Spleen (tissue), 11 donors: Measurements from ENCODE around the gene ARMC10. TPM values are rescaled to one million over a fixed set of nuclear protein-coding genes. Genes with fewer than 3 reads are reported as not detected.
A peak's percentile ranks its signal among the peaks of the same experiment; 100 is the strongest.
"Not testable (repeated sequence)": the region's sequence is repeated elsewhere in the genome, so short reads cannot be mapped to it uniquely, and the experiment has no call there.

Experiments
- DNase-seq: peaks from one replicate; pipeline ENCODE4 v3.0.0-alpha.2; 2020
- H3K27ac ChIP-seq, 8 donors: fragments of 200-600 bp; sonication (generic) in 7 of 8; 1 replicate in 4 of 8; 2 replicates in 4 of 8; pipeline versions ENCODE4 v1.5.0 to v1.8.0; 2016 to 2021; ENCODE audit warnings: inconsistent platforms in 4 of 8, mild to moderate bottlenecking in 4 of 8, moderate library complexity in 1 of 8
- H3K27me3 ChIP-seq, 7 donors: fragments of 200-600 bp; sonication (generic) in 6 of 7; replicated peaks in 1 of 7; 1 replicate in 4 of 7; 2 replicates in 3 of 7; pipeline versions ENCODE4 v1.5.0 to v1.8.0; 2016 to 2021; ENCODE audit warnings: inconsistent platforms in 3 of 7, mild to moderate bottlenecking in 1 of 7
- H3K36me3 ChIP-seq, 6 donors: fragments of 200-600 bp; sonication (generic) in 5 of 6; 1 replicate in 4 of 6; 2 replicates in 2 of 6; pipeline versions ENCODE4 v1.5.0 to v1.8.0; 2016 to 2021; ENCODE audit warnings: inconsistent platforms in 2 of 6
- H3K4me1 ChIP-seq, 6 donors: fragments of 200-600 bp; sonication (generic) in 5 of 6; 1 replicate in 3 of 6; 2 replicates in 3 of 6; pipeline versions ENCODE4 v1.5.0 to v1.8.0; 2016 to 2021; ENCODE audit warnings: inconsistent platforms in 3 of 6
- H3K4me3 ChIP-seq, 8 donors: fragments of 200-600 bp; sonication (generic) in 7 of 8; 1 replicate in 4 of 8; 2 replicates in 4 of 8; pipeline versions ENCODE4 v1.5.0 to v1.8.0; 2016 to 2021; ENCODE audit warnings: inconsistent platforms in 4 of 8, mild to moderate bottlenecking in 4 of 8, moderate library complexity in 2 of 8
- H3K9me3 ChIP-seq, 8 donors: fragments of 200-600 bp; sonication (generic) in 7 of 8; 1 replicate in 4 of 8; 2 replicates in 4 of 8; pipeline versions ENCODE4 v1.5.0 to v1.8.0; 2016 to 2021; ENCODE audit warnings: inconsistent platforms in 4 of 8
- CTCF ChIP-seq, 11 experiments: fragments of 200-600 bp in 7 of 11; fragments of 450-650 bp in 4 of 11; sonication (generic) in 4 of 11; IDR thresholded peaks in 8 of 11; conservative IDR thresholded peaks in 3 of 11; 1 replicate in 7 of 11; 2 replicates in 4 of 11; pipeline versions ENCODE4 v1.4.0 to v1.8.0; 2016 to 2021; ENCODE audit warnings: antibody characterized with exemption in 11 of 11, inconsistent platforms in 4 of 11, mild to moderate bottlenecking in 1 of 11
- POLR2A ChIP-seq, 3 donors: fragments of 450-650 bp; IDR thresholded peaks; one replicate each; pipeline ENCODE4 v1.5.1; 2017; ENCODE audit warnings: antibody characterized with exemption in 3 of 3, mild to moderate bottlenecking in 1 of 3
- POLR2AphosphoS5 ChIP-seq, 3 donors: sonication (generic); formaldehyde crosslinking; IDR thresholded peaks; one replicate each; pipeline ENCODE4 v1.5.1; 2017; ENCODE audit warnings: antibody characterized with exemption in 3 of 3
- WGBS, 5 donors: extraction: QIAGEN DNeasy Blood & Tissue Kit in 3 of 5; methylation state at CpG; one replicate each; pipeline versions ENCODE4 v1.1.5 to v1.1.7; 2013 to 2018; 5-methylcytosine and 5-hydroxymethylcytosine counted together
- intact Hi-C: fragments of 100-400 bp; cut with DNase I; formaldehyde crosslinking; loops from one replicate; pipeline ENCODE4 v1.15.0; 2023; ENCODE audit warnings: low total_unique reads
- polyA plus RNA-seq, 3 donors: library from polyadenylated mRNA; stranded (reverse); fragments of 200-250 nt; gene quantifications; one replicate each; pipeline ENCODE4 v1.2.1, GENCODE V29; 2013
- total RNA-seq, 7 donors: library from RNA; depleted of rRNA in 3 of 7; stranded (reverse); fragments of >200 nt in 3 of 7; fragmentation: NEBNext Ultra II Directional in 4 of 7; extraction: Animal tissue kit (Norgen Biotek cat#: 25700) in 4 of 7; gene quantifications; one replicate each; pipeline versions ENCODE4 v1.1.0 to v1.2.1, GENCODE V29; 2016 to 2021
- donor health status: healthy with polysubstance abuse.
- donor health status: DM: no; HTN: no; CAD: no; lungs with moderate emphysema.
- donor health status: DM: no; HTN: no; CAD: no.
- donor health status: Bipolar disorder and iron deficiency.
- donor health status: healthy.
- donor health status: DM: no; HTN: no; CAD: no.
- donor health status: DM: yes; HTN: yes; CAD: no.

The ARMC10 gene
- total and polyA plus RNA-seq, 10 donors = 11.7 to 29.8 (median 26.2) TPM

DNA sequence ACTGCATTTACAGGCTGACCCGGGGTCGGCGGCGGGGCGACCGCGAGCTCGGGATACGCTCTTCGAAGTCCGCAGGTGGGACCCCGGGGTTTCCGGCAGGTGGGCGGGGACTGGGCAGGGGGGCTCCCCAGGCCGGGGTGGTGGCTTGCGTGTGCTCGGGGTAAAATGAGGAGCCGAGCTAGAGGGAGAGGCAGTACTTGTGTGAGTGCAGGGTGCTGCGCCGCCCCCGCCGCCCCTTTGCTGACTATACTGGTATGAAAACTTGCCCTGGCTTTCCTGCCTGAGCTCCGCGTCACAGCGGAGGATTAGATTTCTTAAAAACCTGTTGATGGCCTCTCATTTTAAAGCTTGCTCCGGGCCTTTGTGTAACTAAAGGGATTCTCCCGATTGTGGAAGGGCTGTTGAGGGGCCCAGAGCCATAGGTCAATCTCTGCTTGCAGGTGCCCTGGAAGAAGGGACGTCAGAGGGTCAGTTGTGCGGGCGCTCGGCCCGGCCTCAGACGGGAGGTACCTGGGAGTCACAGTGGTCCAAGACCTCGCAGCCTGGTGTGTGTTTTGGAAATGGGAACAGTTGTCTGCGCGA is 488 bp downstream of the ARMC10 start:
- WGBS, 5 donors = 1 to 6% (median 3%) methylated on average over 16 to 36 of the region's 36 CpGs
- intact Hi-C loops = no loop called here

GRCh38 chr7:103076764-103077163 is 1.8 kb downstream of the ARMC10 start:
- H3K27ac ChIP-seq = peak overlapping the region in 1 of 8 donors; percentile 11
- no peaks in the 10 kb centered on the region for H3K9me3 ChIP-seq
- 72 to 95% (median 79%) methylated on average over 7 of the region's 7 CpGs for WGBS, 5 donors
- H3K27me3 ChIP-seq = no peaks in the 10 kb centered on the region
- intact Hi-C loops = no loop called here
- peaks cover 10 to 50% (median 34%) of the 10 kb centered on the region in 6 donors for H3K4me1 ChIP-seq
- no peaks in the 10 kb centered on the region for H3K36me3 ChIP-seq
- DNase-seq = no peak
- no peak for TF ChIP-seq POLR2A (IDR thresholded peaks at IDR 0.05)
- no peak for TF ChIP-seq CTCF (IDR thresholded peaks at IDR 0.05 in 8 of 11, conservative IDR thresholded peaks at IDR 0.05 in 3 of 11)
- H3K4me3 ChIP-seq = no peak overlapping the region

More for the DNA sequence above, 488 bp downstream of the ARMC10 start:
- no peaks in the 10 kb centered on the region for H3K36me3 ChIP-seq
- TF ChIP-seq POLR2A (IDR thresholded peaks at IDR 0.05) (no peak), POLR2AphosphoS5 (IDR thresholded peaks at IDR 0.05) (no peak), CTCF (IDR thresholded peaks at IDR 0.05 in 8 of 11, conservative IDR thresholded peaks at IDR 0.05 in 3 of 11) (no peak)
- H3K27ac ChIP-seq = peak overlapping the region; percentile 85 to 96 (median 94)
- peak overlapping the region; percentile 33 to 94 (median 82) for H3K4me3 ChIP-seq
- no peaks in the 10 kb centered on the region for H3K27me3 ChIP-seq
- DNase-seq = peak; percentile 94
- H3K4me1 ChIP-seq = peaks cover 10 to 50% (median 34%) of the 10 kb centered on the region in 6 donors
- H3K9me3 ChIP-seq = no peaks in the 10 kb centered on the region

GRCh38 chr7:103077318-103077717 is 2.4 kb downstream of the ARMC10 start:
- TF ChIP-seq CTCF (IDR thresholded peaks at IDR 0.05 in 8 of 11, conservative IDR thresholded peaks at IDR 0.05 in 3 of 11) = no peak
- DNase-seq = no peak
- intact Hi-C loops = no loop called here
- 95 to 98% (median 96%) methylated on average over 3 of the region's 3 CpGs for WGBS, 5 donors
- no peaks in the 10 kb centered on the region for H3K27me3 ChIP-seq
- H3K9me3 ChIP-seq = no peaks in the 10 kb centered on the region
- no peak overlapping the region for H3K4me3 ChIP-seq
- H3K4me1 ChIP-seq = peaks cover 10 to 54% (median 34%) of the 10 kb centered on the region in 6 donors
- no peak overlapping the region for H3K27ac ChIP-seq
- no peaks in the 10 kb centered on the region for H3K36me3 ChIP-seq

DNA sequence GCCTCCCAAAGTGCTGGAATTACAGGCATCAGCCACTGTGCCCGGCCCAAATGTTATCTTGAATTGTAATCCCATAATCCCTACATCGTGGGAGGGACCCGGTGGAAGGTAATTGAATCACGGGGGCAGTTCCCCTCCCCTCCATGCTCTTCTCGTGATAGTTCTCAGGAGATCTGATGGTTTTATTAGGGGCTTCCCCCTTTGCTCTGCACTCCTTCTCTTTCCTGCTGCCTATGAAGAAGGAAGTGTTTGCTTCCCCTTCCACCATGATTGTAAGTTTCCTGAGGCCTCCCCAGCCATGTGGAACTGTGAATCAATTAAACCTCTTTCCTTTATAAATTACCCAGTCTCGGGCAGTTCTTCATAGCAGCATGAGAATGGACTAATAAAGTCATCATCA is 3.3 kb downstream of the ARMC10 start:
- DNase-seq, H3K9me3 ChIP-seq, intact Hi-C loops, H3K27me3 ChIP-seq, H3K36me3 ChIP-seq, H3K4me3 ChIP-seq: not testable (repeated sequence)
- Histone ChIP-seq H3K4me1 (peaks cover 10 to 57% (median 36%) of the 10 kb centered on the region in 6 donors), H3K27ac (peak overlapping the region in 1 of 8 donors; percentile 12)
- WGBS, 5 donors = 67 to 75% (median 70%) methylated on average over 6 of the region's 6 CpGs

DNA sequence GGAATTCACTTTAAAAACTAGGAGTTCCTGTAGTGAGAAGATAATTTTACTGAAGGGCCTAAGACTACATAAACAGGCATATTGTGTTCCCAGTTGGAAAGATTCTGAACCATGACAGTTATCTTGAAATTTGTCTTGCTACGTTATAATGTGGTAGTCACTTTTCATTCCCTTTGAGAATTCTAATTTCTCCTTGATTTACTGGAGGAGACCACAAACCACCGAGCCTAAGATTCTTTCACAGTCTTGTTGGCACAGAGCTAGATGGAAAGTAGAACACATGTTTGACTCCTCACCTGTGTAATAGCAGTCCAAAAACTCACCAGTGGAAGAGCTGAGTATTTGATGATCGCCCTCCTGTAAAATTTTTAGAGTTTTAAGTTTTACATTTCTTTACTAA is 4.9 kb downstream of the ARMC10 start:
- Histone ChIP-seq H3K27me3 (no peaks in the 10 kb centered on the region), H3K4me3 (no peak overlapping the region), H3K4me1 (peaks cover 10 to 44% (median 26%) of the 10 kb centered on the region in 6 donors), H3K9me3 (no peaks in the 10 kb centered on the region), H3K36me3 (peaks cover 0 to 23% (median 12%) of the 10 kb centered on the region in 6 donors), H3K27ac (no peak overlapping the region)
- WGBS, 5 donors = 81 to 87% (median 84%) methylated on average over 3 of the region's 3 CpGs
- intact Hi-C loops = no loop called here
- TF ChIP-seq POLR2AphosphoS5 (IDR thresholded peaks at IDR 0.05) (no peak), POLR2A (IDR thresholded peaks at IDR 0.05) (no peak)
- no peak for DNase-seq
